Measurements from ENCODE around the gene NOC2L. TPM values are rescaled to one million over a fixed set of nuclear protein-coding genes. Genes with fewer than 3 reads are reported as not detected.

NOC2L gene
- 49.2 TPM for polyA plus RNA-seq
- long read RNA-seq, donor 1, partial matches to known transcripts = 0 of 2 reads
- long read RNA-seq, donor 1, other reads (novel, unspliced or antisense) = 0 of 2 reads
- long read RNA-seq, donor 2, partial matches to known transcripts = 0 of 3 reads
- long read RNA-seq, donor 2, other reads (novel, unspliced or antisense) = 0 of 3 reads
- long read RNA-seq, donor 3 = 0 reads
- long read RNA-seq, donor 4 = 0 reads
- long read RNA-seq, donor 5, partial matches to known transcripts = 0 of 4 reads
- long read RNA-seq, donor 5, other reads (novel, unspliced or antisense) = 0 of 4 reads
- long read RNA-seq, donor 6, partial matches to known transcripts = 0 of 4 reads
- long read RNA-seq, donor 6, other reads (novel, unspliced or antisense) = 0 of 4 reads
- long read RNA-seq, donor 7, partial matches to known transcripts = 6 of 10 reads
- long read RNA-seq, donor 7, other reads (novel, unspliced or antisense) = 0 of 10 reads
- long read RNA-seq, donor 8, partial matches to known transcripts = 0 of 5 reads
- long read RNA-seq, donor 8, other reads (novel, unspliced or antisense) = 0 of 5 reads
- long read RNA-seq, donor 9, partial matches to known transcripts = 0 of 2 reads
- long read RNA-seq, donor 9, other reads (novel, unspliced or antisense) = 0 of 2 reads
- long read RNA-seq, donor 10, partial matches to known transcripts = 0 of 7 reads
- long read RNA-seq, donor 10, other reads (novel, unspliced or antisense) = 0 of 7 reads
- long read RNA-seq, donor 11, partial matches to known transcripts = 0 of 2 reads
- long read RNA-seq, donor 11, other reads (novel, unspliced or antisense) = 0 of 2 reads

- Histone ChIP-seq H3K4me3 (ENCODE audit: low read length) (peak within 1 kb of the TSS; percentile 98), H3K36me3 (ENCODE audit: control insufficient read depth, insufficient read depth, low read length) (peaks cover 30% of the 10 kb centered on the region), H3K27me3 (ENCODE audit: control insufficient read depth, insufficient read depth, low read length) (peaks cover 10% of the 10 kb centered on the region), H3K4me1 (ENCODE audit: control insufficient read depth, insufficient read depth, low read length) (peaks cover 20% of the 10 kb centered on the region), H3K9me3 (ENCODE audit: control insufficient read depth, low read depth, low read length) (peaks cover 19% of the 10 kb centered on the region), H3K27ac (ENCODE audit: low read length) (no peak within 1 kb of the TSS)
- no CpG with 5 or more reads among the region's 101 CpGs for WGBS (ENCODE audit: insufficient coverage, low lambda C conversion rate)
- peak; percentile 81 to 90 for DNase-seq
Measured at GRCh38 chr1:958823-959730, at the start of gene NOC2L. Gene NOC2L (minus strand): TSS chr1:959256. CDS start chr1:959240, 16 bp downstream.

DNA sequence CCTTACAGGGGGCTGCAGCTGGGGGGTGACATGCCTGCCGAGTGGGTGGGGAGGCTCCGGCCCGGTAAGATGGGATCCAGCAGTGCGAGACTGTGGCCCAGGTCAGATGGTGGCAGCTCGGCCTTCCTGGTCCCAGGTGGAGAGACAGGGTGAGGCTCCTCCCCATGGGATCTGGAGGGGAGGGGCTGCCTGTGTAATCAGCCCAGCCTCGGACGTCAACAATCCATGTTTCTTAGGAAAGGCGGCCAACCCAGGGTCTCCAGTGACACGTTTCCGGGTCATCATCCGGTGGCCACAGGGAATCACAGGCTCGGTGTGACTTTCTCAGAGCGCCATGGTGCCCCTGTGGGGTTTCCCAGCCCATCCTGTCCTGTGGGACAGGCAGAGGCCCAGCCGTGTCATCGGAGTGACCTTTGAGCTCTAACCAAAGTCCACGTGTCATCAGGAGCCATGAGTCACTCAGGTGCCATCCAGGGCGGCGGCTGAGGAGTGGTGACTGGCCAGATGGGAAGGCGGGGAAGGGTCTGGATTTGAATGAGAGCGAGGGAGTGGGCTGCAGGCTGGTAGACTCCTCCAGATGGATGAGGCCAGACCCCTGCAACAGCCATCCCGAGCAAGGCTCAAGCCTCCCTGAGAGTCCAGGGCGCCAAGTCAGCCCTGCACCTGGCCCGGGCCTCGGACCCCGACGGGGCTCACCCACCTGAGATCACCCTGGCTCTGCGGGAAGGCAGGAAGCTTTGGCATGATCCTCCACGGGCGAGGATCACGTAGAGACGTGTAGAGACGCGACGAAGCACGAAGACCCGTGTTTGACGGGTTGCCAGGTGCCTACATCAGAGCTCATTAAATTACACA lies 47.5 kb upstream of the NOC2L start:
- peak overlapping the region; percentile 36 for H3K4me3 ChIP-seq (ENCODE audit: low read length)
- H3K9me3 ChIP-seq (ENCODE audit: control insufficient read depth, low read depth, low read length) = peaks cover 6% of the 10 kb centered on the region
- H3K27me3 ChIP-seq (ENCODE audit: control insufficient read depth, insufficient read depth, low read length) = no peaks in the 10 kb centered on the region
- WGBS (ENCODE audit: insufficient coverage, low lambda C conversion rate) = no CpG with 5 or more reads among the region's 37 CpGs
- H3K36me3 ChIP-seq (ENCODE audit: control insufficient read depth, insufficient read depth, low read length) = no peaks in the 10 kb centered on the region
- peak; percentile 96 to 98 for DNase-seq
- H3K27ac ChIP-seq (ENCODE audit: low read length) = peak overlapping the region; percentile 93
- peaks cover 33% of the 10 kb centered on the region for H3K4me1 ChIP-seq (ENCODE audit: control insufficient read depth, insufficient read depth, low read length)

GRCh38 chr1:1005774-1006304 lies 46.8 kb upstream of the NOC2L start:
- Histone ChIP-seq H3K9me3 (ENCODE audit: control insufficient read depth, low read depth, low read length) (peaks cover 9% of the 10 kb centered on the region), H3K27ac (ENCODE audit: low read length) (peak overlapping the region; percentile 93), H3K4me3 (ENCODE audit: low read length) (peak overlapping the region; percentile 36), H3K4me1 (ENCODE audit: control insufficient read depth, insufficient read depth, low read length) (peaks cover 38% of the 10 kb centered on the region), H3K27me3 (ENCODE audit: control insufficient read depth, insufficient read depth, low read length) (peaks cover 6% of the 10 kb centered on the region), H3K36me3 (ENCODE audit: control insufficient read depth, insufficient read depth, low read length) (no peaks in the 10 kb centered on the region)
- no peak for DNase-seq
- no CpG with 5 or more reads among the region's 23 CpGs for WGBS (ENCODE audit: insufficient coverage, low lambda C conversion rate)

DNA sequence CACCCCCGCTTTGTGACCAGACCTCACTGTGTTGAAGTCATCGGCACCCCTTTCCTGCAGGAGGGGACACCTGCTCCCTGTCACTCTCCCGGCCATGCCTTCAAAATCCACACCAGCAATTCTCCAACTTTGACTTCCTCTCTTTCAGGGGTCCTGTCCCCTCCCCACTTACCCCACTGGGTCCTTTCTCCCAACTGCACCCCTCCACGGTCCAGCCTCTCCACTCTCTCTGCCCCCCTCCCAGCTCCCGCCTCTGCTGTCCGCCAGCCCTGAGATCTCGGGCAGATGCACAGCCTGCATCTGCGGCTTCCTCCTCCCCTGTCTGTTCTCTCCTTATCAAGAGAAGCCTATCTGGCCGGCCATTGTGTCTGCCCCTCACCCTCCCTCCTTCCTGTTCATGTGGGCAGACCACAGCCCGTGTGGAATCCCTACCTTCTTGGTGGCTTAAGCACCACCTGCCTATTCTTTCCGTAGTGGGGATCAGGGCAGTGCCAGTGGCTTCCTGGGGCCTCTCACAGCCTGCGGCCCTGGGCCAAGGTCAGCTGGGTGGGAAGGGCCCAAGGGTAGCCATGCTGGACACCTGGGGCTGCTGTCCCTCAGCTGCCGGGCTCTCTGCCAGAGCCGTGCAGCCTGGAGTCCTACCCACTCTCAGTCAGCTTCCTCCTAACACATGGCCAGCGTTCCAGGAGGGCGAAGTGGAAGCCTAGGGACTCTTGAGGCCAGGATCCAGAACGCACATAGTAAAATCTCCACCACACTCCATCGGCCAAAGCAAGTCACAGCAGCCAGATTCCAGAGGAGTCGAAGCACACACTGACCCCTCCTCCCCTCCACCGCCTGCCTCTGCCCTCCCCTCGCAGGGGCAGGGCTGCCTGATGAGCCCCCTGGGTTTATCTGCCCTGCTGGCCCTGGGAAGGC lies 46.0 kb upstream of the NOC2L start:
- no CpG with 5 or more reads among the region's 21 CpGs for WGBS (ENCODE audit: insufficient coverage, low lambda C conversion rate)
- Histone ChIP-seq H3K4me1 (ENCODE audit: control insufficient read depth, insufficient read depth, low read length) (peaks cover 43% of the 10 kb centered on the region), H3K9me3 (ENCODE audit: control insufficient read depth, low read depth, low read length) (peaks cover 11% of the 10 kb centered on the region), H3K27ac (ENCODE audit: low read length) (peak overlapping the region; percentile 93), H3K36me3 (ENCODE audit: control insufficient read depth, insufficient read depth, low read length) (no peaks in the 10 kb centered on the region), H3K4me3 (ENCODE audit: low read length) (no peak overlapping the region), H3K27me3 (ENCODE audit: control insufficient read depth, insufficient read depth, low read length) (peaks cover 12% of the 10 kb centered on the region)
- DNase-seq = peak; percentile 53 to 71

DNA sequence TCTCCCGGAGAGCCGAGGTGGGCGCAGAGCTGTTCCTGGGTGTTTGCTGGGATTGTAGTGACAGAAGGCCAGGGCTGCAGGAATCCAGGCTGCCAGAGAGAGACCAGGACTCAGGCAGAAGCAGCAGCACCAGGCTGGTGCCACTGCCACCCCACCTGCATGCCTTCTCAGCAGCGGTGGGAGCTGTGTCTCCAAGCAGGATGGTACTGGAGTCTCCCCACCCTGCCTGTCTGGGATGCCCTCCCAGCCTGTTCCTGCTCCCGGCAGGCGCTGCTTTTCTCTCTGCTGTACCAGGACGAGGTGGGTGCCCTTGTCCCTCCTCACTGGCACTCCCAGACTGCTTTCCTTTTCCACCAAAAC lies 45.3 kb upstream of the NOC2L start:
- peaks cover 14% of the 10 kb centered on the region for H3K27me3 ChIP-seq (ENCODE audit: control insufficient read depth, insufficient read depth, low read length)
- peaks cover 45% of the 10 kb centered on the region for H3K4me1 ChIP-seq (ENCODE audit: control insufficient read depth, insufficient read depth, low read length)
- peak overlapping the region; percentile 93 for H3K27ac ChIP-seq (ENCODE audit: low read length)
- H3K4me3 ChIP-seq (ENCODE audit: low read length) = no peak overlapping the region
- no peaks in the 10 kb centered on the region for H3K36me3 ChIP-seq (ENCODE audit: control insufficient read depth, insufficient read depth, low read length)
- peaks cover 11% of the 10 kb centered on the region for H3K9me3 ChIP-seq (ENCODE audit: control insufficient read depth, low read depth, low read length)
- no CpG with 5 or more reads among the region's 7 CpGs for WGBS (ENCODE audit: insufficient coverage, low lambda C conversion rate)
- no peak for DNase-seq

GRCh38 chr1:1003618-1004419 lies 44.8 kb upstream of the NOC2L start:
- Histone ChIP-seq H3K4me3 (ENCODE audit: low read length) (no peak overlapping the region), H3K4me1 (ENCODE audit: control insufficient read depth, insufficient read depth, low read length) (peaks cover 46% of the 10 kb centered on the region), H3K27me3 (ENCODE audit: control insufficient read depth, insufficient read depth, low read length) (peaks cover 19% of the 10 kb centered on the region), H3K9me3 (ENCODE audit: control insufficient read depth, low read depth, low read length) (peaks cover 11% of the 10 kb centered on the region), H3K27ac (ENCODE audit: low read length) (no peak overlapping the region), H3K36me3 (ENCODE audit: control insufficient read depth, insufficient read depth, low read length) (no peaks in the 10 kb centered on the region)
- WGBS (ENCODE audit: insufficient coverage, low lambda C conversion rate) = no CpG with 5 or more reads among the region's 22 CpGs
- DNase-seq = no peak

DNA sequence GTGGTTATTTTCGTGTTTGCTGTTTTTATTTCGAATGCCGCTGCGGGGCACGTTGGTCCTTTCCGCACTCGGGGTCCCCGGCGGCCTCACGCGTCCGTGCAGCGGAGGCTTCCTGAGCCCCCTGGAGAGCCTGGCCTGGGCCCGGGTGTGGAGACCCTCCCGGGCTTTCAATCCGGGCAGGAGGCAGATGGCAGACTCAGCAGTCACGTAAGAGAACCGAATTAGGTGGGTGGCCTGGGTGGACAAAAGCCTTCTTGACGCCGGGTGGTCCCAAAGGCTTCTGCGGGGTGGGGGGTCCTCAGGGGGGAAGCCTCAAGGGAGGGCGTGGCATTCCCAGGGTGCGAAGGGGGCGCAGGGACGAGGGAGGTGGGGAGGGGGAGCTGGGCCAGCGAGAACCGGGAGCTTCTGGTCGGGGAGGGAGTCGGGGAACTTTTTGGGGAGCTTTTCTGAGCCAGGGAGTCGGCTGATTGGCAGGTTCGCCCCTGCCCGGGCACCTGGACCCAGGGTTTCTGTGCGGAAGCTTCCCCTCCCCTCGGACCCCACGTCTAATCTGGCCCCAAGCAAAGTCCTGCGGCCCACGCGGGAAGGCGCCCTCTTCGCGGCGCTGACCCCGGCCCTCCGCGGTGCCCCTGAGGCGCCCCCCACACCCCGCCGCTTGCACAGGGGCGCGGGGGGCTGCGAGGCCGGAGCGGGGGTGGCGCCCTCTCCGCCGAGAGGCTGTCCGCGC lies 42.2 kb upstream of the NOC2L start:
- H3K4me3 ChIP-seq (ENCODE audit: low read length) = peak overlapping the region; percentile 66
- WGBS (ENCODE audit: insufficient coverage, low lambda C conversion rate) = no CpG with 5 or more reads among the region's 58 CpGs
- H3K4me1 ChIP-seq (ENCODE audit: control insufficient read depth, insufficient read depth, low read length) = peaks cover 41% of the 10 kb centered on the region
- H3K27me3 ChIP-seq (ENCODE audit: control insufficient read depth, insufficient read depth, low read length) = peaks cover 41% of the 10 kb centered on the region
- H3K36me3 ChIP-seq (ENCODE audit: control insufficient read depth, insufficient read depth, low read length) = no peaks in the 10 kb centered on the region
- no peak for DNase-seq
- peaks cover 14% of the 10 kb centered on the region for H3K9me3 ChIP-seq (ENCODE audit: control insufficient read depth, low read depth, low read length)
- peak overlapping the region; percentile 91 for H3K27ac ChIP-seq (ENCODE audit: low read length)

Measured in large intestine (tissue), 12 donors.